ENCODE results near the gene CSHL1.
"Not testable (repeated sequence)": the region's sequence is repeated elsewhere in the genome, so short reads cannot be mapped to it uniquely, and the experiment has no call there.

CSHL1 gene

DNA sequence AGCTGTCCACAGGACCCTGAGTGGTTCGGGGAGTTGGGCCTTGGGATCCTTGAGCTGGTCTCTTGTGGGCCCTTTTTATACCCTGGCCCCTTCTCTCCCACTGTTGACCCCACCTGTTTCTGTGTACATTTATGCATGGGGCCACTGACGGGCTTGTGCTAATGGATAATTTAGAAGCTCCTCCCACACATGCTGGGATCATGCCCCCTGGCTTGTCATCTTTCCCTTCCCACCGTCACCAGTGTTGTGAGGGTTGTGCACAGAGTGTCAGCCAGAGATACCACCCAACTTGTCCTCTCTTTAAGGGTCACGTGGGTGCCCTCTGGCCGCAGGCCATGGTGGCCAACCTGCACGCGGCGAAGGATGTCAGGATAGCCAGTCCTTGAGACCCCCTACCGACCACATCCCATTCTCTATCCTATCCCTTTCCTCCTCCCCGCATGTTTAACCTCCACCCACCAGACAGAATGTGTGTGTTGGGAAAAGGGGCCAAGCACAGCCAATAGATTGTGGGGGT lies 7.8 kb upstream of the CSHL1 start, which contains the start of gene GH1:
Gene GH1, minus strand, starts transcription at position 51 of the 517 bp plus-strand sequence. CDS start 63 bp downstream, outside the sequence.
- H3K4me3 ChIP-seq (ENCODE audit: low read depth, low read length) = not testable (repeated sequence)

DNA sequence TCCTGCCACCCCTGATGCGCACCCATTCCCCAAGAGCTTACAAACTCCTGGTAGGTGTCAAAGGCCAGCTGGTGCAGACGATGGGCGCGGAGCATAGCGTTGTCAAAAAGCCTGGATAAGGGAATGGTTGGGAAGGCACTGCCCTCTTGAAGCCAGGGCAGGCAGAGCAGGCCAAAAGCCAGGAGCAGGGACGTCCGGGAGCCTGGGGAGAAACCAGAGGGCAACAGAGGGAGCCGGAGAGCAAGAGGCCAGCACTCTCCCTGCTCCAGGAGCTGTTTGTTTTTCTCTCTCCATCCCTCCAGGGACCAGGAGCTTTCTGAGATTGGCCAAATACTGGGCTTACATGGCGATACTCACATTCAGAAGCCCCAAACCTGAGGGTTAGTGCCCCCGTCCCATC lies 7.2 kb upstream of the CSHL1 start:
- H3K4me3 ChIP-seq (ENCODE audit: low read depth, low read length) = no peak overlapping the region

DNA sequence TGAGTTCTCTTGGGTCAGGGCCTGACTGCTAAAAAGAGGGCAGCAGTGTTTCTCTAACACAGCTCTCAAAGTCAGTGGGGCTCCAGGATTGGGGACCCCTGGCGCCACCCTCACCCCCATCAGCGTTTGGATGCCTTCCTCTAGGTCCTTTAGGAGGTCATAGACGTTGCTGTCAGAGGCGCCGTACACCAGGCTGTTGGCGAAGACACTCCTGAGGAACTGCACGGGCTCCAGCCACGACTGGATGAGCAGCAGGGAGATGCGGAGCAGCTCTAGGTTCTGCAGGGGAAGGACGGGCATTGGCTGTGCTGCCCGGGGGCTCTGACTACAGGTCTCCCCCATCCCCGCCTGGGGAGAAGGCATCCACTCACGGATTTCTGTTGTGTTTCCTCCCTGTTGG lies 6.6 kb upstream of the CSHL1 start:
- H3K4me3 ChIP-seq (ENCODE audit: low read depth, low read length) = no peak overlapping the region

DNA sequence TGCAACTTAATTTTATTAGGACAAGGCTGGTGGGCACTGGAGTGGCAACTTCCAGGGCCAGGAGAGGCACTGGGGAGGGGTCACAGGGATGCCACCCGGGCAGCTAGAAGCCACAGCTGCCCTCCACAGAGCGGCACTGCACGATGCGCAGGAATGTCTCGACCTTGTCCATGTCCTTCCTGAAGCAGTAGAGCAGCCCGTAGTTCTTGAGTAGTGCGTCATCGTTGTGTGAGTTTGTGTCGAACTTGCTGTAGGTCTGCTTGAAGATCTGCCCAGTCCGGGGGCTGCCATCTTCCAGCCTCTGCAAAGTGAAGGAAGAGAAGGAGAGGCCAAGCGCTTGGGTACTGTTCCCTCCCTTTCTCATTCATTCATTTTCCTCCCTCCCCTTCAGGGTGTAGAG lies 6.1 kb upstream of the CSHL1 start:
- not testable (repeated sequence) for H3K4me3 ChIP-seq (ENCODE audit: low read depth, low read length)

DNA sequence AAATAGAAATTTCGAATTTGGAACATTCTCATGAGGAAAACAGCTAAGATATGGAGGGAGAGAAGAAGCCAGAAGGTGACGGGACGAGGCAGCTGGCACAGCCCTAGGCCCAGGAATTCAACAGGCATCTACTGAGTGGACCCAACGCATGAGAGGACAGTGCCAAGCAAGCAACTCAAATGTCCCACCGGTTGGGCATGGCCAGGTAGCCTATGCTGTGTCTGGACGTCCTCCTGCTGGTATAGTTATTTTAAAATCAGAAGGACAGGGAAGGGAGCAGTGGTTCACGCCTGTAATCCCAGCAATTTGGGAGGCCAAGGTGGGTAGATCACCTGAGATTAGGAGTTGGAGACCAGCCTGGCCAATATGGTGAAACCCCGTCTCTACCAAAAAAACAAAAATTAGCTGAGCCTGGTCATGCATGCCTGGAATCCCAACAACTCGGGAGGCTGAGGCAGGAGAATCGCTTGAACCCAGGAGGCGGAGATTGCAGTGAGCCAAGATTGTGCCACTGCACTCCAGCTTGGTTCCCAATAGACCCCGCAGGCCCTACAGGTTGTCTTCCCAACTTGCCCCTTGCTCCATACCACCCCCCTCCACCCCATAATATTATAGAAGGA lies 5.6 kb upstream of the CSHL1 start:
- no peak overlapping the region for H3K4me3 ChIP-seq (ENCODE audit: low read depth, low read length)

DNA sequence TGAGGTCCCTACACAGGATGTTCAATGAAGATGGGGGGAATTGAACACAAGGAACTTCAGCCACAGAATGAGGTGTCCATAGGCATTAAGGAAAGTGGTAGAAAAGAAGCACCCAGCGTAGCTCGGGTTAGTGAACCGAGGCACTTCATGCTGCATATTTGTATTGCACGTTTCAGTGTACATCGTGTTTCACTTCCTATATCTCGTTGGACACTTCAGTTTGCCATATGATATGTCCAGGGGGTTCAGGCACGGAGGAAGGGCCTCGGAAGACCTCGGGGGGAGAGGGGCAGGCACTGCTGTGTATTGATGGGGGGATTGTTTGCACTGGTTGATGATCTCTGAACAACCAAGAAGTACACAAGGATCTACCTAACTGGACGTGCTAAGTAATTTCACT lies 4.7 kb upstream of the CSHL1 start:
- not testable (repeated sequence) for H3K4me3 ChIP-seq (ENCODE audit: low read depth, low read length)

DNA sequence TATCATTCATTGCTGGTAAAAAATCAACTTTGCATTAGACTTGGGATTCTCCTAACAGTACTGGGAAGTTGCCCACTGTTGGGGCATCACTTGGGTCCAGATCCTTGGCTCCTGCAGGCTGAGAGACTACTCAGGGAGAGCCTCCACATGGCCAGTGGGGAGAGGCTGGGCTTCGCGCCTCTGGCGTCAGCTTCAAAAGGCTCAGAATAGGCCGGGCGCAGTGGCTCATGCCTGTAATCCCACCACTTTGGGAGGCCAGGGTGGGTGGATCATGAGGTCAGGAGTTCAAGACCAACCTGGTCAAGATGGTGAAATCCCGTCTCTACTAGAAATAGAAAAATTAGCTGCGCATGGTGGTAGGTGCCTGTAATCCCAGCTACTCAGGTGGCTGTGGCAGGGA lies 3.4 kb upstream of the CSHL1 start:
- no peak overlapping the region for H3K4me3 ChIP-seq (ENCODE audit: low read depth, low read length)

DNA sequence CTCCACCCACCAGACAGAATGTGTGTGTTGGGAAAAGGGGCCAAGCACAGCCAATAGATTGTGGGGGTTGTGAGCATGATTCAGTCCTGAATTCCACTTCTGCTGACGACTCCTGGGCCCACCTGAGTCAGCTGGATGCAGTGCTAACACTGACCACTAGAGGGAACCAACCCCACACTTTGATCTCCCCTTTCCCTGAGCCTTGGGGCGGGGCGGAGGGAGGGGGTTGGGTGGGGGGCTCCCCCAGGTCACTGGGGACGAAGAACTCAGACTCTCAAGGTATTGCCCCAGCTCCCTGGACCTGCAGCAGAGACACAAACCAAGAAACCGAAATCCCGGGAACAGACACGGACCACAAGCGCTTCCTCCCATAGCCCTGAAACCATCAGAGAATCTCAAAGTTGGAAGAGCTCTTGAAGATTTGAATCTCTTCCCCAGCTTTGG lies 621 bp upstream of the CSHL1 start:
- no peak overlapping the region for H3K4me3 ChIP-seq (ENCODE audit: low read depth, low read length)

DNA sequence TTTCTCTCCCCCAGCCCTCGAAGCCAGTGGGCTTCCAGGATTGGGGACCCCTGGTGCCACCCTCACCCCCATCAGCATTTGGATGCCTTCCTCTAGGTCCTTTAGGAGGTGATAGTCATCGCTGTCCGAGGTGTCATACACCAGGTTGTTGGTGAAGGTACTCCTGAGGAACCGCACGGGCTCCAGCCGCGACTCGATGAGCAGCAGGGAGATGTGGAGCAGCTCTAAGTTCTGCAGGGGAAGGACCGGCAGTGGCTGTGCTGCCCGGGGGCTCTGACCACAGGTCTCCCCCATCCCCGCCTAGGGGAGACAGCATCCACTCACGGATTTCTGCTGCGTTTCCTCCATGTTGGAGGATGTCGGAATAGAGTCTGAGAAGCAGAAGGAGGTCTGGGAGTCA lies 962 bp downstream of the CSHL1 start:
- no peak overlapping the region for H3K4me3 ChIP-seq (ENCODE audit: low read depth, low read length)

DNA sequence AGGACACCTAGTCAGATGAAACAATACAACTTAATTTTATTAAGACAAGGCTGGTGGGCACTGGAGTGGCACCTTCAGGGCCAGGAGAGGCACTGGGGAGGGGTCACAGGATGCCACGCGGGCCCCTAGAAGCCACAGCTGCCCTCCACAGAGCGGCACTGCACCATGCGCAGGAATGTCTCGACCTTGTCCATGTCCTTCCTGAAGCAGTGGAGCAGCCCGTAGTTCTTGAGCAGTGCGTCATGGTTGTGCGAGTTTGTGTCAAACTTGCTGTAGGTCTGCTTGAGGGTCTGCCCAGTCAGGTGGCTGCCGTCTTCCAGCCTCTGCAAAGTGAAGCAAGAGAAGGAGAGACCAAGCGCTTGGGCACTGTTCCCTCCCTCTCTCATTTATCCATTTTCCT lies 1.5 kb downstream of the CSHL1 start:
- not testable (repeated sequence) for H3K4me3 ChIP-seq (ENCODE audit: low read depth, low read length)

DNA sequence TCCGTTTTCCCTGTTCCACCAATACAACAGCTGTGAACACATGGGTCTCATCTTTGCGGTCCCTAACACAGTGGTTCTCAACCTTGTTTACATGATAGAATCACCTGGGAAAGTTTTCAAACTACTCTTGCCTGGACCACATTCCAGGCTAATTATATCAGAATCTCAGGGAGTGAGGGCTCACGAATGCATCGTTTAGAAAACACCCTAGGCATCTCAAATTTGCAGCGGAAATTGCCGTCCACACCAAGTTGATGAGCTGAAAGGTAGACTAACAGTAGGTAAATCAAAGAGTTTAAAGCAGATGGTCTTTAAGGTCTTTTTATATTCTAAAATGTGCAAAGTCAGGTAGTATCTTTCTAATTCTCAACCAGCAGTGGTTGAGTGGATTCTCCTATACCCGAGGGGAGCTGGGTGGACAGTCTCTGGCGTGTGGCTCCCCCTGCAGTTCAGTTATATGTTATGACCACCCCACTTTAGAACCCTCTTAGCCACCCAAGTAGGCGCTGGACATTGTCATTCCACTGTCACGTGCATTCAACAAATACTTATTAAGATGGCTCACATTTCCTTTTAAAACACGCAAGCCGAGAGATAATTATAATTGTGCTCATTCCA lies 3.8 kb downstream of the CSHL1 start:
- not testable (repeated sequence) for H3K4me3 ChIP-seq (ENCODE audit: low read depth, low read length)

DNA sequence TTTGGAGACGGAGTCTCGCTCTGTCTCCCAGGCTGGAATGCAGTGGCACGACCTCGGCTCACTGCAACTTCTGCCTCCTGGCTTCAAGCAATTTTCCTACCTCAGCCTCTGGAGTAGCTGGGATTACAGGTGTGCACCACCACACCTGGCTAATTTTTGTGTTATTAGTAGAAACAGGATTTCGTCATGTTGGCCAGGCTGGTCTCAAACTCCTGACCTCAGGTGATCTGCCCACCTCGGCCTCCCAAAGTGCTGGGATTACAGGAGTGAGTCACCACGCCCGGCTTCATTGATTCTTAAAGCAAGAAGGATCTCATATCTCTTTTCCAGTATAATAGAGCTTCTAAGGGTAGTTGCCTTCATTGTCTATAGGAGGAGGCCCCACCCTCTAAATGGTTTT lies 6.3 kb downstream of the CSHL1 start:
- not testable (repeated sequence) for H3K4me3 ChIP-seq (ENCODE audit: low read depth, low read length)

DNA sequence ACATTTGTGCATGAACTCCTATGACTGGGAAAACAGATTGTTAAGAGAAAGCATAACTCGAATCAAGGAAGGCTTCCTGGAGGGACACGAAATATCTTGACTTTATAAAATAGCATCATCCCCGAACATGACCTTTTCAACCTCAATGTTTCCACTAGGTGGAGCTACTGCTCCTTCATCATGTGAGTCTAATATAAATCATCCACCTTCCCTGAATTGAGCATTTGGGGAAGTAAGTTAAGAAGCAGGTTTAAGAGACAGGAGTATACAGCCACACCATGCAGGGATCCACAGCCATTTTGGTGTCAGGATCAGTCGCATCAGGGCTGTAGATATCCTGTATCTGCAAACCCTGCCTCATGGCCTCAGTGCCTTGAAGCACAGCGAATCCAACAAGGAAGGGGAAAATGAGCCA lies 7.3 kb downstream of the CSHL1 start:
- H3K4me3 ChIP-seq (ENCODE audit: low read depth, low read length) = not testable (repeated sequence)

DNA sequence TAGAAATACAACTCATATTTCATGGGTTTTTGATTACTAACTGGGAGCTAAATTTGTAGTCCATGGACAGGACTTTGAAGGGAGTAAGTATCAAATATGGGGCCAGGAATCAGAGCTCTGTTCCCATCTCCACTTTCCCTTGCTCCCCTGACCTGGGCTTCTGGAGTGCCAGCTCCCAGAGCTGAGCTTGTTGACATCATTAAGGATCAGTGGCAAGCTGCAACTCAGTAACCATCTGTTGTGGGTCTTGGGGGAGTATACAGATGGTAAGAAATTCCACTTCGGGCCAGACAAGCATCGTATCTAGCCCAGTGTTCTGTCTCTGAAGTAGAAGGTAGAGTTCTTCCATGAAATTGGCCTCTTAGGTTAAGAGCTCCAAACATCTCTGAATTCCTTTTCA lies 9.1 kb downstream of the CSHL1 start:
- H3K4me3 ChIP-seq (ENCODE audit: low read depth, low read length) = not testable (repeated sequence)

DNA sequence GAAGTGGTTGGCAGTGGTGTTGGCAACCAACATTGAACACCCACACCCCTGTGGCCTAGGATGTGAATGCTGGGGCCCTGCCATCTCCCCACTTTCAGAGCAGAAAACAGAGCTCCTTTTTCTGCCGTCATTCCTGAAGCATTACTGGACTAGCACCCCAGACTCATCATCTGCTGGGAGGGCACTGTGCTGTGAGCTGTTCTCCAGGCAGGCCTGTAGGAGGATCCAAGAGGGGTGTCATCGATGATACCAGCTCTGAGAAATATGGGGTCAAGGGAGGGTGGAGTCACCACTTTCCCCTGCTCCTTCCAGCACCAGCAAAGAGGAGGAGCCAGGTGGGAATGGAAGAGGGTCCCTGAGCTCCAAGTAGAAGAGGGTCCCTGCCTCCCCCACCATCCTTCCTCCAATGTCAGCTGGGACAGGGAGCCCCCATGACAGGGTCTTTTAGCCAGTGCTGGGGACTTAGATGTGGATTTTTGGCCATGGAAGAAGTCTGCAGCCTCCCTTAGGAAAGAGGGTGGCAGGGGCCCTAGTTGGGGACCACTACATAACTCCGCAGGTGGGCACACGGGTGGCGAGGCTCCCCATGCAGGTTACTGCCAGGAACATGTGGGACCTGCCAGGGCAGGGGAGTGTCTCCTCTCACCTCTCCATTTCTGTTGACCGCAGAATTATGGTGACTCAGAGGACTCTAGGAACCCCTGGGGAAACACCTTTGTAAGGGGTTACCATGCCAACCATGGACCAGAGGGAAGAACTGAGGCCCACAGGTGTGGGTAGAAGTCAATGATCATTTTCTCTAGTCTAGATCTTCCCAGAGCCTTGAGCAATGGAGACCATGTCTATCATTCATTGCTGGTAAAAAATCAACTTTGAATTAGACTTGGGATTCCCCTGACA lies 11.9 kb downstream of the CSHL1 start:
- H3K4me3 ChIP-seq (ENCODE audit: low read depth, low read length) = not testable (repeated sequence)

DNA sequence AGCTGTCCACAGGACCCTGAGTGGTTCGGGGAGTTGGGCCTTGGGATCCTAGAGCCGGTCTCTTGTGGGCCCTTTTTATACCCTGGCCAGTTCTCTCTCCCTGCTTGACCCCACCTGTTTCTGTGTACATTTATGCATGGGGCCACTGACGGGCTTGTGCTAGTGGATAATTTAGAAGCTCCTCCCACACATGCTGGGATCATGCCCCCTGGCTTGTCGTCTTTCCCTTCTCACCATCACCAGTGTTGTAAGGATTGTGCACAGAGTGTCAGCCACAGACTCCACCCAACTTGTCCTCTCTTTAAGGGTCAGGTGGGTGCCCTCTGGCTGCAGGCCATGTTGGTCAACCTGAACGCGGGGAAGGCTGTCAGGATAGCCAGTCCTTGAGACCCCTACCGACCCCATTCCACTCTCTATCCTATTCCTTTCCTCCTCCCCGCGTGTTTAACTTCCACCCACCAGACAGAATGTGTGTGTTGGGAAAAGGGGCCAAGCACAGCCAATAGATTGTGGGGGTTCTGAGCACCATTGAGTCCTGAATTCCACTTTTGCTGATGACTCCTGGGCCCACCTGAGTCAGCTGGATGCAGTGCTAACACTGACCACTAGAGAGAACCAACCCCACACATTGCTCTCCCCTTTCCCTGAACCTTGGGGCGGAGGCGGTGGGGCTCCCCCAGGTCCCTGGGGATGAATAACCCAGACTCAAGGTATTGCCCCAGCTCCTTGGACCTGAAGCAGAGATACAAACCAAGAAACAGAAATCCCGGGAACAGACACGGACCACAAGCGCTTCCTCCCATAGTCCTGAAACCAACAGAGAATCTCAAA lies 14.3 kb downstream of the CSHL1 start, which contains the start of gene CSH1:
Gene CSH1, minus strand, starts transcription at position 51 of the 831 bp plus-strand sequence. CDS start 63 bp downstream, outside the sequence.
- H3K4me3 ChIP-seq (ENCODE audit: low read depth, low read length) = not testable (repeated sequence)

DNA sequence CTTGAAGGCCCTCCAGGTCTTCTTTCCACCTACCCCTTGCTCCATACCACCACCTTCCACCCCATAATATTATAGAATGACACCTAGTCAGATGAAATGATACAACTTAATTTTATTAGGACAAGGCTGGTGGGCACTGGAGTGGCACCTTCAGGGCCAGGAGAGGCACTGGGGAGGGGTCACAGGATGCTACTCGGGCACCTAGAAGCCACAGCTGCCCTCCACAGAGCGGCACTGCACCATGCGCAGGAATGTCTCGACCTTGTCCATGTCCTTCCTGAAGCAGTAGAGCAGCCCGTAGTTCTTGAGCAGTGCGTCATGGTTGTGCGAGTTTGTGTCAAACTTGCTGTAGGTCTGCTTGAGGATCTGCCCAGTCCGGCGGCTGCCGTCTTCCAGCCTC lies 16.2 kb downstream of the CSHL1 start:
- not testable (repeated sequence) for H3K4me3 ChIP-seq (ENCODE audit: low read depth, low read length)

DNA sequence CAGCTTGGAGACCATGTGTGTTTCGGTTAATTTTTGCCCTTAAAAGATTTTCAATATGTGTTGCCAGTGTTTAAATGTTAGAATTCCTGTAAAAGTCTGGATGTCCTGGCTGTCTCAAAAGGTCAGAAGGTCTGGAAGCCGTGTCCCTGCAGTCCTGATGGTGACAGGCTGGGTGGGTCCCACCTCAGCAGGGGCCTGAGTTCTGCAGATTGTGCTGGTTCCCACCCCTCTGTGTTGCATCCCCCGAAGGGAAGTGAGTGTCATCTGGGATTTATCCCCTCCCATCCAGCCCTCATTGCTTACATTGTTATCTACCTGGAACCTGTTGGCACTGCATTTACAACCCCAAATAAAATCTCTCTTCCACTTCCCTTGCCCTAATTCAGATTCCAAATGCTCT lies 17.0 kb downstream of the CSHL1 start:
- not testable (repeated sequence) for H3K4me3 ChIP-seq (ENCODE audit: low read depth, low read length)

DNA sequence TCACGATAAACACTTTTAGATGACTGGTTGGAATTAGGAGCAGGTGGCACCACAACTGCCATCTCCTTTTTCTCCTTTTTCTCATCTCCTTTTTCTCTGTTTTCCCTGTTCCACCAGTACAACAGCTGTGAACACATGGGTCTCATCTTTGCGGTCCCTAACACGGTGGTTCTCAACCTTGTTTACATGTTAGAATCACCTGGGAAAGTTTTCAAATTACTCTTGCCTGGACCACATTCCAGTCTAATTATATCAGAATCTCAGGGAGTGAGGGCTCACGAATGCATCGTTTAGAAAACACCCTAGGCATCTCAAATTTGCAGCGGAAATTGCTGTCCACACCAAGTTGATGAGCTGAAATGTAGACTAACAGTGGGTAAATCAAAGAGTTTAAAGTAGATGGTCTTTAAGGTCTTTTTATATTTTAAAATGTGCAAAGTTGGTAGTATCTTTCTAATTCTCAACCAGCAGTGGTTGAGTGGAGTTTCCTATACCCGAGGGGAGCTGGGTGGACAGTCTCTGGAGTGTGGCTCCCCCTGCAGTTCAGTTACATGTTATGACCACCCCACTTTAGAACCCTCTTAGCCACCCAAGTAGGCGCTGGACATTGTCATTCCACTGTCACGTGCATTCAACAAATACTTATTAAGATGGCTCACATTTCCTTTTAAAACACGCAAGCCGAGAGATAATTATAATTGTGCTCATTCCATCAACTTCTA lies 18.6 kb downstream of the CSHL1 start:
- H3K4me3 ChIP-seq (ENCODE audit: low read depth, low read length) = not testable (repeated sequence)

All from iPS-11a (cell line).